GM23248 (cell line): ENCODE results near the gene DCAF6.
"Not testable (repeated sequence)": the region's sequence is repeated elsewhere in the genome, so short reads cannot be mapped to it uniquely, and the experiment has no call there.

Source experiments
- EZH2 ChIP-seq: fragments of 200-600 bp; sonication (generic); IDR thresholded peaks from 2 replicates; pipeline ENCODE4 v1.6.1; 2018; ENCODE audit warnings: antibody characterized with exemption, mild to moderate bottlenecking; ENCODE audit not compliant: insufficient read depth, poor library complexity, severe bottlenecking
- EZH2phosphoT487 ChIP-seq: fragments of 200-600 bp; sonication (generic); IDR thresholded peaks from 2 replicates; pipeline ENCODE4 v1.6.1; 2018; ENCODE audit warnings: antibody characterized with exemption, moderate library complexity, mild to moderate bottlenecking, low read depth; ENCODE audit not compliant: insufficient read depth

GRCh38 chr1:167887187-167887586 is 49.3 kb upstream of the DCAF6 start:
- not testable (repeated sequence) for TF ChIP-seq EZH2phosphoT487, EZH2
